Ascending aorta (tissue), 2 donors: Measurements from ENCODE around the gene EGFL7. TPM values are rescaled to one million over a fixed set of nuclear protein-coding genes. Genes with fewer than 3 reads are reported as not detected.

Experiments used
- DNase-seq, 2 donors: peaks; one replicate each; pipeline ENCODE4 v3.0.0-alpha.2; 2019; ENCODE audit warnings: low spot score in 2 of 2
- H3K27ac ChIP-seq, 2 donors: fragments of 200-600 bp; sonication (generic); one replicate each; pipeline ENCODE4 v1.5.1; 2016 to 2017; ENCODE audit warnings: mild to moderate bottlenecking in 1 of 2
- H3K27me3 ChIP-seq: fragments of 200-600 bp; sonication (generic); one replicate; pipeline ENCODE4 v1.5.1; 2017
- H3K36me3 ChIP-seq, 2 donors: fragments of 200-600 bp; sonication (generic); one replicate each; pipeline ENCODE4 v1.5.1; 2016
- H3K4me1 ChIP-seq, 2 donors: fragments of 200-600 bp; sonication (generic); one replicate each; pipeline ENCODE4 v1.5.1; 2016 to 2017; ENCODE audit warnings: mild to moderate bottlenecking in 1 of 2
- H3K4me3 ChIP-seq, 2 donors: fragments of 200-600 bp; sonication (generic); one replicate each; pipeline ENCODE4 v1.5.1; 2016 to 2017; ENCODE audit warnings: mild to moderate bottlenecking in 1 of 2
- H3K9me3 ChIP-seq, 2 donors: fragments of 200-600 bp; sonication (generic); one replicate each; pipeline ENCODE4 v1.5.1; 2016
- CTCF ChIP-seq, 3 experiments: fragments of 200-600 bp in 2 of 3; fragments of 450-650 bp in 1 of 3; sonication (generic) in 2 of 3; IDR thresholded peaks; one replicate each; pipeline ENCODE4 v1.5.1; 2016 to 2019; ENCODE audit warnings: antibody characterized with exemption in 3 of 3, mild to moderate bottlenecking in 1 of 3, moderate library complexity in 1 of 3
- intact Hi-C: fragments of 100-400 bp; cut with DNase I; formaldehyde crosslinking; loops from one replicate; pipeline ENCODE4 v1.15.1; 2023
- total RNA-seq: library from RNA; depleted of rRNA; stranded (reverse); fragments of >200 nt; gene quantifications from one replicate; pipeline ENCODE4 v1.1.0, GENCODE V29; 2016

EGFL7 gene
- total RNA-seq, 1 donor from 2014 or later = 443 TPM

GRCh38 chr9:136672431-136673087 is 9.8 kb downstream of the EGFL7 start:
- no peak overlapping the region for H3K4me3 ChIP-seq
- intact Hi-C loops = no loop called here
- DNase-seq = no peak
- H3K27ac ChIP-seq = no peak overlapping the region
- peaks cover 17 to 23% of the 10 kb centered on the region in 2 donors for H3K36me3 ChIP-seq
- no peak for TF ChIP-seq CTCF (IDR thresholded peaks at IDR 0.05)
- H3K4me1 ChIP-seq = no peaks in the 10 kb centered on the region
- H3K27me3 ChIP-seq = peaks cover 6% of the 10 kb centered on the region
- H3K9me3 ChIP-seq = no peaks in the 10 kb centered on the region

- H3K4me3 ChIP-seq = no peak overlapping the region
- no peak for TF ChIP-seq CTCF (IDR thresholded peaks at IDR 0.05)
- H3K4me1 ChIP-seq = no peaks in the 10 kb centered on the region
- H3K36me3 ChIP-seq = peaks cover 17 to 25% of the 10 kb centered on the region in 2 donors
- intact Hi-C loops = no loop called here
- no peaks in the 10 kb centered on the region for H3K9me3 ChIP-seq
- no peak overlapping the region for H3K27ac ChIP-seq
- DNase-seq = no peak
- peaks cover 6% of the 10 kb centered on the region for H3K27me3 ChIP-seq
Observed at GRCh38 chr9:136673088-136673974, 10.6 kb downstream of the EGFL7 start.

GRCh38 chr9:136673975-136674785 is 11.5 kb downstream of the EGFL7 start:
- no peak overlapping the region for H3K27ac ChIP-seq

DNA sequence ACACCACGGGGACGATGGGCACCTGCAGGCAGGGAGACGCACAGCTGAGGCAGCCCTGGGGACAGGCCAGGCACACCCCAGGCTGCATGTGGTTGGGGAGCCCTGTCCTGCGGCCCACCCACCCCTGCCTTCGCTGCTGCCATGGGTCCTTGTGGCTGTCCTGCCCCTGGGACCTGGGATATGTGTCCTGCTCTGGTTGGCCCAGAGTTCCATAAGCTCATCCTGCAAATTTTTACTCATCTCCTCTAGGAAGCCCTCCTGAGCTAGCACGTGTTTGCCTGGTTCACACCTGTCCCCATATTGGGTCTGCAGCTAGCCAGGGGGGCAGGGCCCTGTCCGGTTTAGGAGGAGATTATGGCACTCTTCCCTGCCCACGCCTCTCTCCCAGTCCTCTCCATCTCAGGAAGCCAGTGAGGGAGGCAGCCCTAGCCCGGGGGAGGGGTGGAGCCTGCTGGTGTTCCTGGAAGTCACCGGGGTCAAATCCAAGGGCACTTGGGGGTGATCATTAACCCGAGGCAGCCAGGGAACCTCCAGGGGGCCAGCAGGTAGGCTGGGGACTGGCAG is 12.2 kb downstream of the EGFL7 start:
- Histone ChIP-seq H3K4me1 (no peaks in the 10 kb centered on the region), H3K27me3 (peaks cover 6% of the 10 kb centered on the region), H3K27ac (no peak overlapping the region), H3K9me3 (no peaks in the 10 kb centered on the region), H3K4me3 (no peak overlapping the region), H3K36me3 (peaks cover 17 to 25% of the 10 kb centered on the region in 2 donors)
- TF ChIP-seq CTCF (IDR thresholded peaks at IDR 0.05) = no peak
- intact Hi-C loops = no loop called here
- DNase-seq = no peak

More at GRCh38 chr9:136673975-136674785, 11.5 kb downstream of the EGFL7 start:
- no peaks in the 10 kb centered on the region for H3K9me3 ChIP-seq
- no peaks in the 10 kb centered on the region for H3K4me1 ChIP-seq
- peaks cover 17 to 25% of the 10 kb centered on the region in 2 donors for H3K36me3 ChIP-seq
- H3K27me3 ChIP-seq = peaks cover 6% of the 10 kb centered on the region
- no peak for DNase-seq
- TF ChIP-seq CTCF (IDR thresholded peaks at IDR 0.05) = no peak
- H3K4me3 ChIP-seq = no peak overlapping the region
- intact Hi-C loops = no loop called here
